ENCODE results near the gene COL21A1. TPM values are rescaled to one million over a fixed set of nuclear protein-coding genes. Genes with fewer than 3 reads are reported as not detected.
"Not testable (repeated sequence)": the region's sequence is repeated elsewhere in the genome, so short reads cannot be mapped to it uniquely, and the experiment has no call there.

Gene COL21A1
- total RNA-seq, 1 donor from 2014 or later, result 24.5 TPM

GRCh38 chr6:56022678-56023077 lies 224.7 kb downstream of the COL21A1 start:
- DNase-seq (ENCODE audit: low spot score in 2 of 2), result no peak
- no peaks in the 10 kb centered on the region for H3K9me3 ChIP-seq
- H3K4me3 ChIP-seq, result no peak overlapping the region
- H3K27me3 ChIP-seq, result no peaks in the 10 kb centered on the region
- intact Hi-C loops (cut with DNase I), result no loop called here
- no peak overlapping the region for H3K27ac ChIP-seq
- H3K4me1 ChIP-seq, result no peaks in the 10 kb centered on the region
- TF ChIP-seq CTCF (IDR thresholded peaks at IDR 0.05), result no peak
- H3K36me3 ChIP-seq, result no peaks in the 10 kb centered on the region

- intact Hi-C loops (cut with DNase I), result no loop called here
- no peak for DNase-seq (ENCODE audit: low spot score in 2 of 2)
- no peaks in the 10 kb centered on the region for H3K36me3 ChIP-seq
Observed at GRCh38 chr6:56021943-56022342, 225.4 kb downstream of the COL21A1 start.

GRCh38 chr6:56019973-56020372 lies 227.4 kb downstream of the COL21A1 start:
- H3K36me3 ChIP-seq, result no peaks in the 10 kb centered on the region
- H3K9me3 ChIP-seq, result no peaks in the 10 kb centered on the region
- TF ChIP-seq CTCF (IDR thresholded peaks at IDR 0.05), result no peak
- intact Hi-C loops (cut with DNase I), result no loop called here
- no peak overlapping the region for H3K4me3 ChIP-seq
- no peak overlapping the region for H3K27ac ChIP-seq
- no peaks in the 10 kb centered on the region for H3K27me3 ChIP-seq
- DNase-seq (ENCODE audit: low spot score in 2 of 2), result no peak
- H3K4me1 ChIP-seq, result no peaks in the 10 kb centered on the region

More at GRCh38 chr6:56021943-56022342, 225.4 kb downstream of the COL21A1 start:
- Histone ChIP-seq H3K27ac (peak overlapping the region in 1 of 2 donors; percentile 0), H3K9me3 (no peaks in the 10 kb centered on the region), H3K4me1 (no peaks in the 10 kb centered on the region), H3K4me3 (no peak overlapping the region), H3K27me3 (no peaks in the 10 kb centered on the region)
- peak in 1 of 3 experiments; percentile 14 for TF ChIP-seq CTCF (IDR thresholded peaks at IDR 0.05)

GRCh38 chr6:56017198-56017597 lies 230.2 kb downstream of the COL21A1 start:
- Histone ChIP-seq H3K4me3 (no peak overlapping the region), H3K9me3 (no peaks in the 10 kb centered on the region), H3K4me1 (no peaks in the 10 kb centered on the region), H3K27me3 (no peaks in the 10 kb centered on the region), H3K27ac (no peak overlapping the region), H3K36me3 (no peaks in the 10 kb centered on the region)
- no peak for DNase-seq (ENCODE audit: low spot score in 2 of 2)
- intact Hi-C loops (cut with DNase I), result no loop called here
- TF ChIP-seq CTCF (IDR thresholded peaks at IDR 0.05), result no peak

- H3K27ac ChIP-seq; DNase-seq (ENCODE audit: low spot score in 2 of 2); H3K4me3 ChIP-seq; H3K27me3 ChIP-seq; intact Hi-C loops (cut with DNase I); H3K9me3 ChIP-seq; H3K36me3 ChIP-seq; H3K4me1 ChIP-seq: not testable (repeated sequence)
Observed at GRCh38 chr6:56014039-56014438, 233.3 kb downstream of the COL21A1 start.

- Histone ChIP-seq H3K9me3 (no peaks in the 10 kb centered on the region), H3K27ac (no peak overlapping the region), H3K4me1 (no peaks in the 10 kb centered on the region), H3K27me3 (no peaks in the 10 kb centered on the region), H3K36me3 (no peaks in the 10 kb centered on the region), H3K4me3 (no peak overlapping the region)
- no peak for DNase-seq (ENCODE audit: low spot score in 2 of 2)
- intact Hi-C loops (cut with DNase I), result no loop called here
- no peak for TF ChIP-seq CTCF (IDR thresholded peaks at IDR 0.05)
Observed at GRCh38 chr6:56009636-56010035, 237.7 kb downstream of the COL21A1 start.
